SK-N-SH treated with all-trans-retinoic acid at 6 μM for 48 hours (cell line): ENCODE data around the gene BCR.

ENCODE experiments used
- ARNTL ChIP-seq: fragments of 450-650 bp; formaldehyde crosslinking; IDR thresholded peaks from 2 replicates; pipeline ENCODE4 v1.5.0; 2020; ENCODE audit warnings: low read depth, mild to moderate bottlenecking, moderate library complexity, borderline replicate concordance
- BACH2 ChIP-seq: fragments of 250-450 bp; sonication (Bioruptor Pico); IDR thresholded peaks from 2 replicates; pipeline ENCODE4 v1.9.0; 2021; ENCODE audit warnings: mild to moderate bottlenecking, borderline replicate concordance
- CREB5 ChIP-seq: fragments of 250-450 bp; sonication (Bioruptor Pico); IDR thresholded peaks from 2 replicates; pipeline ENCODE4 v1.5.1; 2020; ENCODE audit warnings: low read depth, mild to moderate bottlenecking, moderate library complexity
- CSDC2 ChIP-seq: fragments of 250-450 bp; sonication (Bioruptor Pico); IDR thresholded peaks from 2 replicates; pipeline ENCODE4 v1.5.0; 2020; ENCODE audit warnings: mild to moderate bottlenecking, moderate library complexity
- ESRRG ChIP-seq: fragments of 250-450 bp; sonication (Bioruptor Pico); IDR thresholded peaks from 2 replicates; pipeline ENCODE4 v1.6.1; 2021; ENCODE audit warnings: mild to moderate bottlenecking
- GLIS3 ChIP-seq: fragments of 250-450 bp; sonication (Bioruptor Pico); IDR thresholded peaks from 2 replicates; pipeline ENCODE4 v1.5.0; 2020; ENCODE audit warnings: mild to moderate bottlenecking, moderate library complexity
- OSR1 ChIP-seq: fragments of 250-450 bp; sonication (Bioruptor Pico); IDR thresholded peaks from 2 replicates; pipeline ENCODE4 v1.8.0; 2022; ENCODE audit warnings: moderate library complexity, mild to moderate bottlenecking, inconsistent platforms
- PATZ1 ChIP-seq: fragments of 250-450 bp; sonication (Bioruptor Pico); IDR thresholded peaks from 2 replicates; pipeline ENCODE4 v1.8.0; 2020; ENCODE audit warnings: mild to moderate bottlenecking, moderate library complexity, borderline replicate concordance
- ZFP30 ChIP-seq: fragments of 450-650 bp; formaldehyde crosslinking; IDR thresholded peaks from 2 replicates; pipeline ENCODE4 v1.5.0; 2022; ENCODE audit warnings: mild to moderate bottlenecking, moderate library complexity
- ZNF8 ChIP-seq: fragments of 450-650 bp; formaldehyde crosslinking; IDR thresholded peaks from 2 replicates; pipeline ENCODE4 v1.5.0; 2020; ENCODE audit warnings: mild to moderate bottlenecking, moderate library complexity
- TF ChIP-seq, protein P1 (sequence below): fragments of 250-450 bp; sonication (Bioruptor Pico); IDR thresholded peaks from 2 replicates; pipeline ENCODE4 v1.5.1; 2021; ENCODE audit warnings: mild to moderate bottlenecking, moderate library complexity

GRCh38 chr22:23236026-23236425 is 55.7 kb downstream of the BCR start:
- TF ChIP-seq CSDC2 (no peak), ARNTL (CRISPR knock-in tag) (no peak), PATZ1 (CRISPR knock-in tag) (no peak), BACH2 (CRISPR knock-in tag) (no peak), CREB5 (CRISPR knock-in tag) (no peak), ZNF8 (no peak), OSR1 (no peak), ZFP30 (CRISPR knock-in tag) (no peak), GLIS3 (no peak), ESRRG (CRISPR knock-in tag) (no peak)
- TF ChIP-seq, protein P1, sequence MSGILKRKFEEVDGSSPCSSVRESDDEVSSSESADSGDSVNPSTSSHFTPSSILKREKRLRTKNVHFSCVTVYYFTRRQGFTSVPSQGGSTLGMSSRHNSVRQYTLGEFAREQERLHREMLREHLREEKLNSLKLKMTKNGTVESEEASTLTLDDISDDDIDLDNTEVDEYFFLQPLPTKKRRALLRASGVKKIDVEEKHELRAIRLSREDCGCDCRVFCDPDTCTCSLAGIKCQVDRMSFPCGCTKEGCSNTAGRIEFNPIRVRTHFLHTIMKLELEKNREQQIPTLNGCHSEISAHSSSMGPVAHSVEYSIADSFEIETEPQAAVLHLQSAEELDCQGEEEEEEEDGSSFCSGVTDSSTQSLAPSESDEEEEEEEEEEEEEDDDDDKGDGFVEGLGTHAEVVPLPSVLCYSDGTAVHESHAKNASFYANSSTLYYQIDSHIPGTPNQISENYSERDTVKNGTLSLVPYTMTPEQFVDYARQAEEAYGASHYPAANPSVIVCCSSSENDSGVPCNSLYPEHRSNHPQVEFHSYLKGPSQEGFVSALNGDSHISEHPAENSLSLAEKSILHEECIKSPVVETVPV (CRISPR knock-in tag), result no peak
